ENCODE results near the gene ABCC5.

The ABCC5 gene

DNA sequence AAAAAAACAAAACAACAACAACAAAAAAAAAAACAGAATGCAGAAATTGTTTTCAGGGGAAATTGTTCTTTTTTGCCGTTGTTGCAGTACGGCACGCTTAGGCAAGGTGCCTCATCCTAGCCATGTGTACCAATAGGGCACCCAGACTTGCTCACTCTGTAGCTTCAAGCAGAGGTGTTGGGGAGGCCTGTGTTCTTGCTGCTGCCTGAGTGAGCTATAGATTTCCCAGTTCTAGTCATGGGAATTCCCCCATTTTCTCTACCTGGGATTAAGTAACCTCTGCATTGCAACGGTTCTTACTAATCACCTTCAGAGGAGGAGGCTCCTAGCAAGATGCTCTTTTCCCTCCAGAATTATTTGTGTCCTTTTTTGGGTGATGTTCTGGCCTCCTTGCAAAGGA, 120.1 kb downstream of the ABCC5 start:
- TF ChIP-seq, protein P1, sequence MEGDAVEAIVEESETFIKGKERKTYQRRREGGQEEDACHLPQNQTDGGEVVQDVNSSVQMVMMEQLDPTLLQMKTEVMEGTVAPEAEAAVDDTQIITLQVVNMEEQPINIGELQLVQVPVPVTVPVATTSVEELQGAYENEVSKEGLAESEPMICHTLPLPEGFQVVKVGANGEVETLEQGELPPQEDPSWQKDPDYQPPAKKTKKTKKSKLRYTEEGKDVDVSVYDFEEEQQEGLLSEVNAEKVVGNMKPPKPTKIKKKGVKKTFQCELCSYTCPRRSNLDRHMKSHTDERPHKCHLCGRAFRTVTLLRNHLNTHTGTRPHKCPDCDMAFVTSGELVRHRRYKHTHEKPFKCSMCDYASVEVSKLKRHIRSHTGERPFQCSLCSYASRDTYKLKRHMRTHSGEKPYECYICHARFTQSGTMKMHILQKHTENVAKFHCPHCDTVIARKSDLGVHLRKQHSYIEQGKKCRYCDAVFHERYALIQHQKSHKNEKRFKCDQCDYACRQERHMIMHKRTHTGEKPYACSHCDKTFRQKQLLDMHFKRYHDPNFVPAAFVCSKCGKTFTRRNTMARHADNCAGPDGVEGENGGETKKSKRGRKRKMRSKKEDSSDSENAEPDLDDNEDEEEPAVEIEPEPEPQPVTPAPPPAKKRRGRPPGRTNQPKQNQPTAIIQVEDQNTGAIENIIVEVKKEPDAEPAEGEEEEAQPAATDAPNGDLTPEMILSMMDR (IDR thresholded peaks at IDR 0.05; ENCODE audit: low read length) = no peak
- no peak for TF ChIP-seq EZH2 (IDR thresholded peaks at IDR 0.05; ENCODE audit: borderline replicate concordance, low read length)
- Histone ChIP-seq H4K20me1 (ENCODE audit: insufficient read depth, low read length) (no peaks in the 10 kb centered on the region), H3K79me2 (ENCODE audit: insufficient read depth, low read length) (no peaks in the 10 kb centered on the region), H3K4me2 (ENCODE audit: low read length) (peak overlapping the region; percentile 35; the same call in 1 of the 2 replicates), H3F3A (ENCODE audit: insufficient read depth, low read length) (no peaks in the 10 kb centered on the region), H2AFZ (ENCODE audit: low read length) (no peak overlapping the region), H3K27ac (ENCODE audit: low read depth, low read length, poor library complexity, severe bottlenecking) (no peak overlapping the region), H3K9ac (ENCODE audit: low read length) (no peak overlapping the region), H3K4me1 (ENCODE audit: insufficient read depth, low read length, severe bottlenecking) (peaks cover 25% of the 10 kb centered on the region), H3K4me3 (ENCODE audit: low read depth, low read length, poor library complexity, severe bottlenecking) (no peak overlapping the region), H3K9me3 (ENCODE audit: low read length) (no peaks in the 10 kb centered on the region), H3K9me2 (ENCODE audit: low read depth, low read length) (no peaks in the 10 kb centered on the region), H3K27me3 (ENCODE audit: insufficient read depth, low read length) (0 out of 2 replicates have a peak, but pooled peaks cover 1% of the 10 kb centered on the region), H3K36me3 (ENCODE audit: insufficient read depth, low read length) (no peaks in the 10 kb centered on the region)

DNA sequence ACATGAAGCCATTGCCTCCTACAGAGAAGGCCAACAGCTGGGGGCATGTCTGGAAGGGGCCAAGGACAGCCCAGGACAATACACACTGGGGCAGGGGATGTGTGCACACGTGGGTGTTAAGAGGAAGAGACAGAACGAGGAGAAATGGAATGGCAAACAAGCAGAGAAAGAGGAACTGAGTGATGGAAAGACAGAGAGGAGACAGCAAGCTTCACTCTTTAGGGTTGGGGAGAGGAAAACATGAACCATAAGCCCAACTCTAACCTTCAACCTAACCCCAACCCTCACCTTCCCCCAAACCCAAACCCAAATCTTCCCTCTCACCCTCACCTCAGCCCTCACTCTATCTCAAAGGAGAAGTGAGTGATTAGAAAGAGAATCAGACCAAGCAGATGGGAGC, 121.1 kb downstream of the ABCC5 start:
- no peak overlapping the region for H3K4me2 ChIP-seq (ENCODE audit: low read length)
- TF ChIP-seq, protein P1 (IDR thresholded peaks at IDR 0.05; ENCODE audit: low read length) = no peak
- no peak for TF ChIP-seq EZH2 (IDR thresholded peaks at IDR 0.05; ENCODE audit: borderline replicate concordance, low read length)
- peak overlapping the region; percentile 30 for H3K27ac ChIP-seq (ENCODE audit: low read depth, low read length, poor library complexity, severe bottlenecking)
- no peak overlapping the region for H3K9ac ChIP-seq (ENCODE audit: low read length)
- H3K36me3 ChIP-seq (ENCODE audit: insufficient read depth, low read length) = no peaks in the 10 kb centered on the region
- no peak overlapping the region for H3K4me3 ChIP-seq (ENCODE audit: low read depth, low read length, poor library complexity, severe bottlenecking)
- H3K9me3 ChIP-seq (ENCODE audit: low read length) = no peaks in the 10 kb centered on the region
- H3K9me2 ChIP-seq (ENCODE audit: low read depth, low read length) = no peaks in the 10 kb centered on the region
- H3F3A ChIP-seq (ENCODE audit: insufficient read depth, low read length) = no peaks in the 10 kb centered on the region
- no peaks in the 10 kb centered on the region for H3K27me3 ChIP-seq (ENCODE audit: insufficient read depth, low read length)
- peaks cover 25% of the 10 kb centered on the region for H3K4me1 ChIP-seq (ENCODE audit: insufficient read depth, low read length, severe bottlenecking)
- H2AFZ ChIP-seq (ENCODE audit: low read length) = no peak overlapping the region
- H3K79me2 ChIP-seq (ENCODE audit: insufficient read depth, low read length) = no peaks in the 10 kb centered on the region
- no peaks in the 10 kb centered on the region for H4K20me1 ChIP-seq (ENCODE audit: insufficient read depth, low read length)

DNA sequence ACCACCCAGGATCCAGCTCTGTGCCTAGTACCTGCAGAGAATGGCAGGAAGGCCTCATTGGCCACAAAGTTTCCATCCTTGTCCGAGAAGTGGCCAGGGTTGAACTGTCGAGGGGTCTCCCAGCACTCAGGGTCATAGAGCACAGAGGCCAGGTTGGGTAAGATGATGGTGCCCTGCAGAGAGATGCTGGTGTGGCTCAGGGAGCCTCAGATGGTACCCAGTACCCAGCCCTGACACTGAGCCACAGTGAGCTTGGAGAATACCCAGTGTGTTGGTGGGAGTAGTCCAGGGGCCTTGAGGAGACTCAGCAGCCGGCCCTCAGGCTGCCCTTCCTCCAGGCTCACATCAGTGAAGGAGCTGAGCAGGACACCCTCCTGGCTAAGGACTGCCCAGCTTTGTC, 121.5 kb downstream of the ABCC5 start:
- Histone ChIP-seq H2AFZ (ENCODE audit: low read length) (no peak overlapping the region), H3K27me3 (ENCODE audit: insufficient read depth, low read length) (no peaks in the 10 kb centered on the region), H4K20me1 (ENCODE audit: insufficient read depth, low read length) (no peaks in the 10 kb centered on the region), H3K4me3 (ENCODE audit: low read depth, low read length, poor library complexity, severe bottlenecking) (no peak overlapping the region), H3K9ac (ENCODE audit: low read length) (no peak overlapping the region), H3K9me3 (ENCODE audit: low read length) (no peaks in the 10 kb centered on the region), H3K9me2 (ENCODE audit: low read depth, low read length) (no peaks in the 10 kb centered on the region), H3K36me3 (ENCODE audit: insufficient read depth, low read length) (no peaks in the 10 kb centered on the region), H3K27ac (ENCODE audit: low read depth, low read length, poor library complexity, severe bottlenecking) (peak overlapping the region; percentile 30), H3K4me2 (ENCODE audit: low read length) (no peak overlapping the region), H3K79me2 (ENCODE audit: insufficient read depth, low read length) (no peaks in the 10 kb centered on the region), H3K4me1 (ENCODE audit: insufficient read depth, low read length, severe bottlenecking) (peaks cover 25% of the 10 kb centered on the region), H3F3A (ENCODE audit: insufficient read depth, low read length) (no peaks in the 10 kb centered on the region)
- no peak for TF ChIP-seq EZH2 (IDR thresholded peaks at IDR 0.05; ENCODE audit: borderline replicate concordance, low read length)
- TF ChIP-seq, protein P1 (IDR thresholded peaks at IDR 0.05; ENCODE audit: low read length) = no peak

Data from OCI-LY1 (cell line).